A673 (cell line): ENCODE results near the gene KANSL1. TPM values are rescaled to one million over a fixed set of nuclear protein-coding genes. Genes with fewer than 3 reads are reported as not detected.

Experiments
- BruUV-seq: library from RNA; stranded (reverse); fragments of 400-500 nt; replicated peaks from 2 replicates; lab custom pipeline; 2021; lab: Mats Ljungman, UMichigan
- CTCF ChIA-PET: fragments of 300-600 bp; sonication (Branson Sonifier 250); formaldehyde crosslinking; loops from one replicate; lab custom pipeline; 2022; ENCODE audit warnings: antibody characterized with exemption; lab: Charles Lee
- POLR2A ChIA-PET: fragments of 300-600 bp; sonication (Branson Sonifier 250); formaldehyde crosslinking; loops from one replicate; lab custom pipeline; 2022; ENCODE audit warnings: antibody characterized with exemption; ENCODE audit not compliant: low non-redundant PET; lab: Charles Lee
- DNase-seq: peaks from one replicate; pipeline ENCODE4 v3.0.0-alpha.2; 2015; ENCODE audit warnings: low spot score
- H3K27ac ChIP-seq: fragments of 200-600 bp; sonication (generic); 2 replicates; pipeline ENCODE4 v1.5.1; 2016; ENCODE audit warnings: mixed run types, low read depth, mild to moderate bottlenecking, mixed read lengths, antibody characterized with exemption, low read length; ENCODE audit not compliant: poor library complexity, severe bottlenecking
- H3K27me3 ChIP-seq: fragments of 200-600 bp; sonication (generic); replicated peaks from 2 replicates; pipeline ENCODE4 v1.6.1; 2017; ENCODE audit warnings: mixed run types, low read depth, mild to moderate bottlenecking, mixed read lengths, antibody characterized with exemption, low read length; ENCODE audit not compliant: insufficient read depth, poor library complexity
- H3K36me3 ChIP-seq: fragments of 200-600 bp; sonication (generic); 2 replicates; pipeline ENCODE4 v1.6.1; 2016; ENCODE audit warnings: mixed run types, mild to moderate bottlenecking, mixed read lengths, antibody characterized with exemption, low read length; ENCODE audit not compliant: insufficient read depth, poor library complexity, severe bottlenecking
- H3K4me1 ChIP-seq: fragments of 200-600 bp; sonication (generic); 2 replicates; pipeline ENCODE4 v1.6.1; 2017; ENCODE audit warnings: mixed run types, mild to moderate bottlenecking, mixed read lengths, antibody characterized with exemption, low read length; ENCODE audit not compliant: insufficient read depth, poor library complexity, severe bottlenecking
- H3K4me3 ChIP-seq: fragments of 200-600 bp; sonication (generic); 2 replicates; pipeline ENCODE4 v1.5.1; 2016; ENCODE audit warnings: low read depth, mixed run types, mild to moderate bottlenecking, mixed read lengths, low read length; ENCODE audit not compliant: poor library complexity, severe bottlenecking
- H3K9me3 ChIP-seq: fragments of 200-600 bp; sonication (generic); 2 replicates; pipeline ENCODE4 v1.6.1; 2016; ENCODE audit warnings: mixed run types, low read depth, mild to moderate bottlenecking, mixed read lengths, antibody characterized with exemption, low read length; ENCODE audit not compliant: poor library complexity, severe bottlenecking
- CTCF ChIP-seq: fragments of 300-800, 200-600 bp; sonication (generic); conservative IDR thresholded peaks from 2 replicates; pipeline ENCODE4 v1.5.1; 2017; ENCODE audit warnings: low read depth, mild to moderate bottlenecking, antibody characterized with exemption, low read length, moderate library complexity, mixed read lengths
- EZH2 ChIP-seq: fragments of 200-600 bp; sonication (generic); IDR thresholded peaks from 2 replicates; pipeline ENCODE4 v1.6.1; 2017; ENCODE audit warnings: borderline replicate concordance, low read depth, mild to moderate bottlenecking, mixed read lengths, antibody characterized with exemption, low read length; ENCODE audit not compliant: poor library complexity, severe bottlenecking
- intact Hi-C: fragments of 100-400 bp; cut with micrococcal nuclease; formaldehyde crosslinking; loops from one replicate; pipeline ENCODE4 v1.10.0; 2022; ENCODE audit not compliant: unreplicated experiment
- total RNA-seq: library from RNA; stranded (reverse); gene quantifications from 2 replicates; pipeline ENCODE4 v1.2.3, GENCODE V29; 2021

Gene KANSL1
- total RNA-seq, 1 experiment from 2014 or later: 64.9 TPM

- no TSS peak for BruUV-seq
- POLR2A ChIA-PET: interaction anchor here (0.6 kb wide), 1 partner anchor 178 kb away, joined by 3 read pairs; no protein-coding TSS in a partner anchor
- TF ChIP-seq CTCF: no peak
- TF ChIP-seq EZH2: no peak
- CTCF ChIA-PET: no interaction called here
- Histone ChIP-seq H3K9me3 (no peaks in the 10 kb centered on the region), H3K27ac (no peak overlapping the region), H3K27me3 (no peaks in the 10 kb centered on the region), H3K4me3 (no peak overlapping the region), H3K4me1 (no peaks in the 10 kb centered on the region), H3K36me3 (peaks cover 59% of the 10 kb centered on the region)
- intact Hi-C loops: no loop called here
- no peak for DNase-seq
These were observed 158.0 kb downstream of the KANSL1 start for GRCh38 chr17:46035112-46035818.

- H3K36me3 ChIP-seq: peaks cover 45% of the 10 kb centered on the region
- TF ChIP-seq EZH2 (no peak), CTCF (no peak)
- no peak overlapping the region for H3K27ac ChIP-seq
- H3K27me3 ChIP-seq: no peaks in the 10 kb centered on the region
- POLR2A ChIA-PET: interaction anchor here (0.5 kb wide), 1 partner anchor 160 kb away, joined by 5 read pairs; the partner anchor contains the start of gene KANSL1
- DNase-seq: no peak
- no TSS peak for BruUV-seq
- intact Hi-C loops: no loop called here
- CTCF ChIA-PET: no interaction called here
- H3K9me3 ChIP-seq: no peaks in the 10 kb centered on the region
- H3K4me3 ChIP-seq: no peak overlapping the region
- H3K4me1 ChIP-seq: no peaks in the 10 kb centered on the region
These were observed 159.8 kb downstream of the KANSL1 start for GRCh38 chr17:46033392-46033791.

- CTCF ChIA-PET: no interaction called here
- POLR2A ChIA-PET: interaction anchor here (0.5 kb wide), 1 partner anchor 160 kb away, joined by 5 read pairs; the partner anchor contains the start of gene KANSL1
These were observed 160.3 kb downstream of the KANSL1 start for GRCh38 chr17:46032909-46033308.

More at GRCh38 chr17:46032909-46033308, 160.3 kb downstream of the KANSL1 start:
- H3K27me3 ChIP-seq: no peaks in the 10 kb centered on the region
- no peak overlapping the region for H3K4me3 ChIP-seq
- H3K4me1 ChIP-seq: no peaks in the 10 kb centered on the region
- no TSS peak for BruUV-seq
- DNase-seq: no peak
- H3K9me3 ChIP-seq: no peaks in the 10 kb centered on the region
- peaks cover 40% of the 10 kb centered on the region for H3K36me3 ChIP-seq
- no peak for TF ChIP-seq CTCF
- TF ChIP-seq EZH2: no peak
- intact Hi-C loops: no loop called here
- H3K27ac ChIP-seq: no peak overlapping the region
